NOMO-1 treated with DMSO at 0.1 percent for 48 hours (cell line): Measurements from ENCODE around the gene RHBDL3.

ENCODE experiments used
- DNase-seq: peaks from one replicate; lab custom pipeline; 2025; ENCODE audit not compliant: unreplicated experiment; lab: John Stamatoyannopoulos, UW

RHBDL3 gene

GRCh38 chr17:32356378-32356743 lies 90.7 kb downstream of the RHBDL3 start:
- no peak for DNase-seq

GRCh38 chr17:32356750-32357149 lies 91.1 kb downstream of the RHBDL3 start:
- DNase-seq = no peak

- DNase-seq = no peak
Observed at GRCh38 chr17:32357615-32358014, 92.0 kb downstream of the RHBDL3 start.

GRCh38 chr17:32361270-32361669 lies 95.6 kb downstream of the RHBDL3 start:
- no peak for DNase-seq

GRCh38 chr17:32370426-32370825 lies 104.8 kb downstream of the RHBDL3 start:
- no peak for DNase-seq
